Dendritic cell treated with granulocyte-macrophage colony-stimulating factor and Interleukin-4, amounts not matched to agents 40 ng/mL and 50 ng/mL, for 4 days (primary cell): ENCODE results near the gene PARL.
"Not testable (repeated sequence)": the region's sequence is repeated elsewhere in the genome, so short reads cannot be mapped to it uniquely, and the experiment has no call there.

ENCODE experiments used
- H3K27ac Mint-ChIP-seq: one replicate; pipeline ENCODE4 v1.8.0; 2022; ENCODE audit warnings: mild to moderate bottlenecking, mixed read lengths
- H3K27me3 Mint-ChIP-seq: one replicate; pipeline ENCODE4 v1.8.0; 2022; ENCODE audit warnings: mild to moderate bottlenecking, mixed read lengths
- H3K36me3 Mint-ChIP-seq: one replicate; pipeline ENCODE4 v1.8.0; 2022; ENCODE audit warnings: low read depth, mixed read lengths
- H3K4me1 Mint-ChIP-seq: one replicate; pipeline ENCODE4 v1.8.0; 2022; ENCODE audit warnings: low read depth, mixed read lengths
- H3K4me3 Mint-ChIP-seq: one replicate; pipeline ENCODE4 v1.8.0; 2022; ENCODE audit warnings: mild to moderate bottlenecking, moderate library complexity, mixed read lengths
- H3K9me3 Mint-ChIP-seq: one replicate; pipeline ENCODE4 v1.8.0; 2022; ENCODE audit warnings: mixed read lengths
- intact Hi-C: fragments of 100-400 bp; cut with micrococcal nuclease; formaldehyde crosslinking; loops from one replicate; pipeline ENCODE4 v1.15.0; 2022

The PARL gene

DNA sequence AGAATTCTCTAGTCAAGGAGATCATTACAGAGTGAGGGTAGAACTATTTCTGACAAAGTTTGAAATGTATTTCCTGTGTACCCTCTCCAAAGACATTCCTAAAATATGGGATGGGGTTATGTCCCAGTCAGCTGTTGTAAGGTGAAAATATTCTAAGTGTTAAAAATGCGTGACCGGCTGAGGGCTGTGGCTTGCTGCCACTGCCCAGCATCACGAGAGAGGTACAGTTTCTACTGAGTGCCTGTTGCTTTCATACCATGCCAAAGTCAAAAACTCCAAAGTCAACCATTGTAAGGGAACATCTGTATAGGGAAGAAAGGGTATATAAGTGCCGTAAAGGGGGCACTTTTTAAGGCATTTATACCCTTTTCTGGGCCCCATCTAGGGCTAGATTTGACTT lies 90.2 kb downstream of the PARL start:
- Mint-ChIP-seq H3K27ac (no peak overlapping the region), H3K4me1 (no peaks in the 10 kb centered on the region), H3K27me3 (no peaks in the 10 kb centered on the region), H3K4me3 (no peak overlapping the region), H3K36me3 (peaks cover 85% of the 10 kb centered on the region), H3K9me3 (no peaks in the 10 kb centered on the region)
- intact Hi-C loops = no loop called here

DNA sequence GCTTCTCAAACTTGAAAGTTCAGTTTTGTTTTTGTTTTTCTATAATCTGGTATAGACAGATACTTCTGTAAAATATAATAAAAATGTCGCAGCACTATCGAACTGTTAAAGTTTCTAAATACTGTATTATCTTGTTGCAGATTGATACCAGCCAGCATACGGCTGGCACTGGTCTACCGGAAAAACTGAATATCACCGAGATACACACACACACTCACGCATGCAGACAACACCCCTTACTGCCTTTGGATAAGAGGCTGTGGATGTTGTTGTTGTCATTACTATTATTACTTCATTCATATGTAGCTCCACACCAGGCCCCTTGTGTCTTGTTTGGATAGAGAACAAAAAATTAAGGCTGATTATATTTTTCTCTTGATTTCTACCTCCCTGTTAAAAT lies 91.7 kb downstream of the PARL start:
- intact Hi-C loops = no loop called here
- no peaks in the 10 kb centered on the region for H3K27me3 Mint-ChIP-seq
- no peaks in the 10 kb centered on the region for H3K4me1 Mint-ChIP-seq
- no peak overlapping the region for H3K27ac Mint-ChIP-seq
- no peaks in the 10 kb centered on the region for H3K9me3 Mint-ChIP-seq
- peaks cover 85% of the 10 kb centered on the region for H3K36me3 Mint-ChIP-seq
- H3K4me3 Mint-ChIP-seq = no peak overlapping the region

DNA sequence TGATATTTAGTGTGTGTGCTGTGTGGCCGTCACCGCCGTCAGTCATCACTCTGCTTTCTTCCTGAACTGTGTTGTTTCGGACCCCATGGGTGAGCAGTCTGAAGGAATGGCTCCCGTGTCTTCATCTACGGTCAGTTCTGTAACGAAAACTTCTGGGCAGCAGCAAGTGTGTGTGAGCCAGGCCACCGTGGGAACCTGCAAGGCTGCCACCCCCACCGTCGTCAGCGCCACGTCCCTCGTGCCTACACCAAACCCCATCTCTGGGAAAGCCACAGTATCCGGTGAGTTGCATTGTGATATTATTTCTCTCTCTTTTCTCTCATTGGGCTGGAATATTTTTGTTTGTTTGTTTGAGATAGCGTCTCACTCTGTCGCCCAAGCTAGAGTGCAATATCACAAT lies 94.0 kb downstream of the PARL start:
- Mint-ChIP-seq H3K36me3 (peaks cover 90% of the 10 kb centered on the region), H3K27ac (no peak overlapping the region), H3K27me3 (no peaks in the 10 kb centered on the region), H3K4me3 (no peak overlapping the region), H3K4me1 (no peaks in the 10 kb centered on the region), H3K9me3 (no peaks in the 10 kb centered on the region)
- intact Hi-C loops = no loop called here

DNA sequence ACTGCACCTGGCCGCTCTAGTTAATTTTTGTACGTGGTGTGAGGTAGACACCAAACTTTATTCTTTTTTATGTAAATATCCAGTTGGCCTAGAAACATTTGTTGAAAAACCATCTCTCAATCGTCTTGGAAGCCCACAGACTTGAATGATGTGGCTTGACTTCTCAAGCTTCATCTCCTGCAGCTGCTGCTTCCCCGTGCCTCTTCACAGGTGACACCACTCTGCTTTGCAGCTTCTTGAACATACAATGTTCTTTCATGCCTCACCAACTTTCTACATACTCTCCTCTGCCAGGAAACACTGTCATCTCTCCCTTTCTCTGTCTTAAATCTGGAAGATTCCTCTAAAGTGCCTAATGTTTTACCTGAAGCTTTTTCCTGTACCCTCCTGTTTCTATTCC lies 94.9 kb downstream of the PARL start:
- Mint-ChIP-seq H3K9me3 (no peaks in the 10 kb centered on the region), H3K27me3 (no peaks in the 10 kb centered on the region), H3K36me3 (peaks cover 96% of the 10 kb centered on the region), H3K4me1 (no peaks in the 10 kb centered on the region), H3K27ac (no peak overlapping the region), H3K4me3 (no peak overlapping the region)
- intact Hi-C loops = no loop called here

DNA sequence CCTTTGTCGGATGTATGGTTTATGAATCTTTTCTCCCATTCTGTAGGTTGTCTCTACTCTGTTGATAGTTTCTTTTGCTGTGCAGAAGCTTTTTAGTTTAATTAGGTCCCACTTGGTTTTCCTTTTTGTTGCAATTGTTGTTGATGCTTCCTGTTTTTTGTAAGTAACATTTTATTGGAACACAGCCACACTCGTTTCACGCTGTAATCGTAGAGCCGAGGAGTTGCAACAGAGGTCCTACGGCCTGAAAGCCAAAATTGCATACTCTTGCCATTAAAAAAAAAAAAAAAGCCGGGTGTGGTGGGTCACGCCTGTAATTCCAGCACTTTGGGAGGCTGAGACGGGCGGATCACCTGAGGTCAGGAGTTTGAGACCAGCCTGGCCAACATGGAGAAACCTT lies 100.2 kb downstream of the PARL start:
- H3K27ac Mint-ChIP-seq = peak overlapping the region; percentile 79
- intact Hi-C loops = loop anchor here (5.0 kb wide), 1 partner anchor 93 kb away; no protein-coding TSS in a partner anchor
- not testable (repeated sequence) for H3K4me3 Mint-ChIP-seq, H3K9me3 Mint-ChIP-seq, H3K27me3 Mint-ChIP-seq
- peaks cover 79% of the 10 kb centered on the region for H3K36me3 Mint-ChIP-seq
- H3K4me1 Mint-ChIP-seq = peaks cover 23% of the 10 kb centered on the region

DNA sequence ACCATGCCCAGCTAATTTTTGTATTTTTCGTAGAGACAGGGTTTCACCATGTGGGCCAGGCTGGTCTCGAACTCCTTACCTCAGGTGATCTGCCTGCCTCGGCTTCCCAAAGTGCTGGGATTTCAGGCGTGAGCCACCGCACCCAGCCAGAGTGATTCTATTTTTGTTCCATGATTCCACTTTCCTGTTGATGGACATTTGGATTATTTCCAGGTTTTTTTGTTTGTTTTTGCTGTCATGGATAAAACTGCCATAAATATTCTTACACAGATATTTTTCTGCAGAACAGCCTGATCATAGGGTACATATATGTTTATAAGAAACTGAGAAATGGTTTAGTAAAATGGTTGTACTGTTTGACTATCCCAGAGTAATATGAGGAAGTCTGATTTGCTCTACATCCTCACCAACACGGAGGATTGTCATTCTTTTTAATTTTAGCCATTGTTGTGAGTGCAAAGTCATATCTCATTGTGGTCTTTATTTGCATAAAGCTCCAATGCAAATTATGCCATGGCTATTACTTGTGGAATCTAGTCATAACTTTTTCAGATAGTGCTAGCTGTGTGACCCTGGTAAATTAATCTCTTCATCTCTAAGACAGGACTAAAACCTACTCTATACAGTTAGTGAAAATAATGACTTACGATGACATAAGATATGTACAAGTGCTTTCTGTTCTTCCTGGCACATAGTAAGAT lies 102.0 kb downstream of the PARL start:
- Mint-ChIP-seq H3K27ac (peak overlapping the region; percentile 70), H3K9me3 (no peaks in the 10 kb centered on the region), H3K27me3 (no peaks in the 10 kb centered on the region), H3K4me1 (peaks cover 28% of the 10 kb centered on the region), H3K36me3 (peaks cover 79% of the 10 kb centered on the region), H3K4me3 (no peak overlapping the region)
- intact Hi-C loops = loop anchor here (5.0 kb wide), 1 partner anchor 95 kb away; no protein-coding TSS in a partner anchor

DNA sequence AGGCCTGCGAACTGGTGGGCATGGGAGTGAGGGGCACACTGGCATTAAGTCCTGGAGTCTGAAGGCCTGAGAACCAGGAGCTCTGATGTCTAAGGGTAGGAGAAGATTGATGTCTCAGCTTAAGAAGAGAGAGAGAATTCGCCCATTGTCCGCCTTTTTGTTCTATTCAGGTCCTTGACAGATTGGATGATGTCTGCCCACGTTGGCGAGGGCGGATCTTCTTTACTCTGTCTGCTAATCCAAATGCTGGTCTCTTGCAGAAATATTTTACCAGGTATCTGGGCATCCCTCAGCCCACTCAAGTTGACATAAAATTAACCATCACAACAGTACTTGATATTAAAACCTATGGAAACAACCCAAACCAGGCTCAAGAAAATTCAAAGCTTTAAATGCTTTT lies 103.4 kb downstream of the PARL start:
- Mint-ChIP-seq H3K4me1 (peaks cover 38% of the 10 kb centered on the region), H3K4me3 (no peak overlapping the region), H3K27ac (no peak overlapping the region), H3K36me3 (peaks cover 79% of the 10 kb centered on the region), H3K27me3 (no peaks in the 10 kb centered on the region), H3K9me3 (no peaks in the 10 kb centered on the region)
- intact Hi-C loops = loop anchor here (5.0 kb wide), 1 partner anchor 96 kb away; no protein-coding TSS in a partner anchor

DNA sequence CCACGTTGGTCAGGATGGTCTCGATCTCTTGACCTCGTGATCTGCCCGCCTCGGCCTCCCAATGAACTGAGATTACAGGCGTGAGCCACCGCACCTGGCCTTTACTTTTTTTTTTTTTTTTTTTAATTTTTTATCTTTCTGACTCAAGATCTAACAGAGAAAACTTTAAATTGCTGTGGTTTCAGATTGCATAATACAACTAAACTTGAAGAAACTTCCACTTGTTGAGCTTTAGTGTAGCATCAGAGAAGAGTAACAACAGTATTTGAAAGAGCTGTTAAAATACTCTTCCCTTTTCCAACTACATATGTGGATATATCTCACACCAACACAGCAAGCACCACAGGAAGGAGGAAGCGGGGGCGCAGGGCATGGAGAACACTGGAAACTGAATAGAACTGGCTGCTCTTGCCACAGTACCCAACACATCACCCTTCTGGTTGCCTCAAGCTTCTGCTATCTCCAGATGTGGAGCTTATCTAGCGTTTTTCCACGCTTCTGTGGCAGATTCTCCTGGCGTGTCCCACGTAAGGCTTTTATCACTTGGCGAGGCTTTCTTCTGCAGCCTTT lies 104.7 kb downstream of the PARL start:
- intact Hi-C loops = loop anchor here (5.0 kb wide), 1 partner anchor 97 kb away; no protein-coding TSS in a partner anchor
- H3K27ac Mint-ChIP-seq = peak overlapping the region; percentile 43
- peaks cover 51% of the 10 kb centered on the region for H3K4me1 Mint-ChIP-seq
- peaks cover 80% of the 10 kb centered on the region for H3K36me3 Mint-ChIP-seq
- H3K27me3 Mint-ChIP-seq = no peaks in the 10 kb centered on the region
- no peak overlapping the region for H3K4me3 Mint-ChIP-seq
- H3K9me3 Mint-ChIP-seq = no peaks in the 10 kb centered on the region
